CD4-positive, alpha-beta T cell (primary cell): ENCODE data around the gene COLQ. TPM values are rescaled to one million over a fixed set of nuclear protein-coding genes. Genes with fewer than 3 reads are reported as not detected.

Experiments used
- ATAC-seq: fragments of 200-7000 bp; cut with Tn5 transposase; one replicate; pipeline ENCODE4 v1.10.0; 2022; ENCODE audit warnings: mild to moderate bottlenecking; ENCODE audit not compliant: poor library complexity
- CTCF ChIA-PET: fragments of 350-600 bp; sonication (Branson Sonifier 250); formaldehyde crosslinking; loops from one replicate; lab custom pipeline; 2021; ENCODE audit warnings: antibody characterized with exemption, inconsistent platforms; lab: Charles Lee
- POLR2A ChIA-PET: fragments of 350-600 bp; sonication (Branson Sonifier 250); formaldehyde crosslinking; loops from one replicate; lab custom pipeline; 2021; ENCODE audit warnings: antibody characterized with exemption, inconsistent platforms; lab: Charles Lee
- DNase-seq, 14 experiments: peaks; one replicate each; pipeline ENCODE4 v3.0.0-alpha.2; 2013 to 2020; ENCODE audit warnings: mixed read lengths in 2 of 14
- H3K27ac ChIP-seq, 2 donors: one replicate each; pipeline versions ENCODE4 v1.5.1 to v1.7.0; 2013; ENCODE audit warnings: low read length in 2 of 2, low read depth in 1 of 2, mild to moderate bottlenecking in 1 of 2
- H3K27me3 ChIP-seq, 2 experiments: 1 replicate in 1 of 2; 2 replicates in 1 of 2; pipeline versions ENCODE4 v1.6.1 to v1.7.0; 2013; ENCODE audit warnings: low read length in 2 of 2, control low read depth in 1 of 2, mild to moderate bottlenecking in 1 of 2, moderate library complexity in 1 of 2; ENCODE audit not compliant: insufficient read depth in 2 of 2, control insufficient read depth in 1 of 2
- H3K36me3 ChIP-seq: one replicate; pipeline ENCODE4 v1.6.1; 2013; ENCODE audit warnings: low read length, control low read depth; ENCODE audit not compliant: insufficient read depth
- H3K4me1 ChIP-seq: one replicate; pipeline ENCODE4 v1.6.1; 2013; ENCODE audit warnings: low read length, control low read depth; ENCODE audit not compliant: insufficient read depth
- H3K4me3 ChIP-seq: one replicate; pipeline ENCODE4 v1.5.1; 2013; ENCODE audit warnings: mild to moderate bottlenecking, low read length, moderate library complexity
- H3K9me3 ChIP-seq, 2 experiments: 1 replicate in 1 of 2; 2 replicates in 1 of 2; pipeline versions ENCODE4 v1.6.1 to v1.7.0; 2013; ENCODE audit warnings: low read length in 2 of 2, mild to moderate bottlenecking in 2 of 2, control low read depth in 1 of 2, moderate library complexity in 1 of 2; ENCODE audit not compliant: control insufficient read depth in 1 of 2, insufficient read depth in 1 of 2
- H3K27ac Mint-ChIP-seq: one replicate; pipeline ENCODE4 v1.8.0; 2020; ENCODE audit warnings: mixed read lengths
- H3K27me3 Mint-ChIP-seq: one replicate; pipeline ENCODE4 v1.8.0; 2021; ENCODE audit warnings: mixed read lengths
- H3K36me3 Mint-ChIP-seq: one replicate; pipeline ENCODE4 v1.8.0; 2021; ENCODE audit warnings: low read depth, mixed read lengths
- H3K4me1 Mint-ChIP-seq: one replicate; pipeline ENCODE4 v1.8.0; 2021; ENCODE audit warnings: low read depth, mixed read lengths
- H3K4me3 Mint-ChIP-seq: one replicate; pipeline ENCODE4 v1.8.0; 2020; ENCODE audit warnings: mild to moderate bottlenecking, mixed read lengths
- H3K9me3 Mint-ChIP-seq: one replicate; pipeline ENCODE4 v1.8.0; 2020; ENCODE audit warnings: mixed read lengths
- CTCF ChIP-seq: fragments of 200-600 bp; IDR thresholded peaks from one replicate; pipeline ENCODE4 v1.8.0; 2022; ENCODE audit warnings: antibody characterized with exemption, mild to moderate bottlenecking
- intact Hi-C, 2 experiments: fragments of 100-400 bp; cut with DNase I in 1 of 2; cut with micrococcal nuclease in 1 of 2; formaldehyde crosslinking; loops; one replicate each; pipeline versions ENCODE4 v1.15.1 to v1.9.0; 2023 to 2025; cut with DNase I, micrococcal nuclease
- microRNA-seq: library from miRNA; unstranded; fragments of <30 nt; microRNA quantifications from one replicate; pipeline ENCODE4 v1.2.0, GENCODE V29; 2021; ENCODE audit warnings: borderline microRNAs expressed, borderline replicate concordance
- total RNA-seq, 174 experiments: library from RNA in 2 of 174; stranded (reverse) in 2 of 174; gene quantifications; one replicate each; pipeline ENCODE4 v1.2.3 and lab custom pipeline; 2021 to 2026

COLQ gene
- total RNA-seq, 2 experiments from 2014 or later = 3.5 to 3.7 TPM

DNA sequence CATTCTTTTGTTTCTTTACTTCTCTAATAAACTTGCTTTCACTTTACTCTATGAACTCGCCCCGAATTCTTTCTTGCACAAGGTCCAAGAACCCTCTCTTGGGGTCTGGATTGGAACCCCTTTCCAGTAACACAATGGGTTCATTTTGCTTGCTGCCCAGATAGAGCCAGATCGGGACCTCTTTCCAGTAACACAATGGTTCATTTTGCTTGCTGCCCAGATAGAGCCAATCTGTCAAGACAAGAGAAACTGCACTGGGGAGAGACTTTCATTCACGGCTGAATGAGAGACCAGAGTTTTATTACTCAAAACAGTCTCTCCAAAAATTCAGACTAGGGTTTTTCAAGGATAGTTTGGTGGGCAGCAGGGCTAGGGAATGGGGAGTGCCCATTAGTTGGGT lies 119.6 kb downstream of the COLQ start:
- no peaks in the 10 kb centered on the region for H3K27me3 ChIP-seq
- intact Hi-C loops = no loop called here
- peaks cover 27% of the 10 kb centered on the region for H3K4me1 ChIP-seq
- no peaks in the 10 kb centered on the region for H3K9me3 ChIP-seq
- no peak overlapping the region for H3K27ac ChIP-seq
- H3K36me3 Mint-ChIP-seq = no peaks in the 10 kb centered on the region
- POLR2A ChIA-PET = interaction anchor here (1.4 kb wide), 1 partner anchor 196 kb away, joined by 4 read pairs; the partner anchor contains the start of gene CAPN7
- no peak overlapping the region for H3K4me3 ChIP-seq
- CTCF ChIA-PET = no interaction called here
- peaks cover 11% of the 10 kb centered on the region for H3K4me1 Mint-ChIP-seq
- no peak for DNase-seq
- no peaks in the 10 kb centered on the region for H3K36me3 ChIP-seq
- ATAC-seq = no peak
- H3K27ac Mint-ChIP-seq = no peak overlapping the region
- no peak for TF ChIP-seq CTCF
- no peaks in the 10 kb centered on the region for H3K9me3 Mint-ChIP-seq
- H3K27me3 Mint-ChIP-seq = no peaks in the 10 kb centered on the region
- H3K4me3 Mint-ChIP-seq = no peak overlapping the region

Small RNA genes lying within 50 kb of the gene (microRNA-seq; reads per million reads assigned to microRNA genes)
- not detected for gene MIR4270

Other genes starting within 250 kb of the COLQ start
- gene SH3BP5, start 189.1 kb downstream of the COLQ start, total RNA-seq = 10 to 100 TPM; 16.8 to 17.7 TPM
- 1 to 10 TPM; 4.7 to 5.7 TPM for gene METTL6, start 94.2 kb downstream of the COLQ start, total RNA-seq
- gene EAF1, start 94.1 kb downstream of the COLQ start, total RNA-seq = 10 to 100 TPM; 31.7 to 34.9 TPM
- gene HACL1, start 79.9 kb upstream of the COLQ start, total RNA-seq = 10 to 100 TPM; 26.6 to 33.2 TPM
- 10 to 100 TPM; 11.2 to 12.5 TPM for gene BTD, start 80.0 kb upstream of the COLQ start, total RNA-seq